ENCODE data around the gene WDR26. TPM values are rescaled to one million over a fixed set of nuclear protein-coding genes. Genes with fewer than 3 reads are reported as not detected.
"Not testable (repeated sequence)": the region's sequence is repeated elsewhere in the genome, so short reads cannot be mapped to it uniquely, and the experiment has no call there.

Gene WDR26
- polyA plus RNA-seq, 6 donors from 2014 or later, result 2.0 to 5.8 (median 4.9) TPM

GRCh38 chr1:224430511-224431113, 4.0 kb downstream of the WDR26 start:
- DNase-seq (peak; percentile 31), ATAC-seq (ENCODE audit: low read depth in 2 of 2) (no peak)
- no peaks in the 10 kb centered on the region for H3K27me3 Mint-ChIP-seq
- no peaks in the 10 kb centered on the region for H3K9me3 Mint-ChIP-seq
- H3K4me3 Mint-ChIP-seq, result peak overlapping the region in 7 of 8 donors; percentile 31 to 84 (median 55)
- H3K27ac Mint-ChIP-seq, result peak overlapping the region in 5 of 6 donors; percentile 71 to 93 (median 86)
- H3K36me3 Mint-ChIP-seq, result no peaks in the 10 kb centered on the region
- H3K4me1 Mint-ChIP-seq, result peaks cover 42 to 57% (median 51%) of the 10 kb centered on the region in 3 donors

- Mint-ChIP-seq H3K9me3 (no peaks in the 10 kb centered on the region), H3K4me3 (no peak overlapping the region), H3K4me1 (peaks cover 45 to 58% (median 51%) of the 10 kb centered on the region in 3 donors), H3K27ac (no peak overlapping the region), H3K27me3 (no peaks in the 10 kb centered on the region), H3K36me3 (no peaks in the 10 kb centered on the region)
- ATAC-seq (ENCODE audit: low read depth in 2 of 2), result no peak
- DNase-seq, result no peak
These were observed 4.8 kb downstream of the WDR26 start for GRCh38 chr1:224429616-224430326.

- H3K4me3 Mint-ChIP-seq, result peak overlapping the region in 2 of 8 donors; percentile 42 to 70
- DNase-seq; ATAC-seq (ENCODE audit: low read depth in 2 of 2); H3K27me3 Mint-ChIP-seq; H3K36me3 Mint-ChIP-seq; H3K9me3 Mint-ChIP-seq: not testable (repeated sequence)
- H3K27ac Mint-ChIP-seq, result peak overlapping the region in 2 of 6 donors; percentile 38 to 59
- peaks cover 47 to 60% (median 57%) of the 10 kb centered on the region in 3 donors for H3K4me1 Mint-ChIP-seq
These were observed 5.9 kb downstream of the WDR26 start for GRCh38 chr1:224428713-224429112.

GRCh38 chr1:224427346-224427745, 7.3 kb downstream of the WDR26 start:
- peak overlapping the region in 3 of 6 donors; percentile 28 to 38 (median 36) for H3K27ac Mint-ChIP-seq
- peaks cover 0 to under 1% of the 10 kb centered on the region in 2 donors for H3K36me3 Mint-ChIP-seq
- H3K4me3 Mint-ChIP-seq, result peak overlapping the region in 2 of 8 donors; percentile 15 to 16
- peaks cover 34 to 50% (median 46%) of the 10 kb centered on the region in 3 donors for H3K4me1 Mint-ChIP-seq
- DNase-seq, result no peak
- no peak for ATAC-seq (ENCODE audit: low read depth in 2 of 2)
- no peaks in the 10 kb centered on the region for H3K27me3 Mint-ChIP-seq
- no peaks in the 10 kb centered on the region for H3K9me3 Mint-ChIP-seq

- H3K36me3 Mint-ChIP-seq; H3K27ac Mint-ChIP-seq; ATAC-seq (ENCODE audit: low read depth in 2 of 2); H3K4me3 Mint-ChIP-seq; H3K27me3 Mint-ChIP-seq; H3K9me3 Mint-ChIP-seq; DNase-seq: not testable (repeated sequence)
- peaks cover 29 to 45% (median 43%) of the 10 kb centered on the region in 3 donors for H3K4me1 Mint-ChIP-seq
These were observed 7.7 kb downstream of the WDR26 start for GRCh38 chr1:224426869-224427268.

- Mint-ChIP-seq H3K27ac (peak overlapping the region in 3 of 6 donors; percentile 8 to 79 (median 22)), H3K9me3 (no peaks in the 10 kb centered on the region), H3K4me1 (peaks cover 20 to 35% (median 34%) of the 10 kb centered on the region in 3 donors), H3K4me3 (peak overlapping the region in 3 of 8 donors; percentile 12 to 61 (median 60)), H3K36me3 (peaks cover 7 to 8% of the 10 kb centered on the region in 2 donors), H3K27me3 (no peaks in the 10 kb centered on the region)
- ATAC-seq (ENCODE audit: low read depth in 2 of 2), result no peak
- no peak for DNase-seq
These were observed 9.2 kb downstream of the WDR26 start for GRCh38 chr1:224425279-224425884.

GRCh38 chr1:224420106-224420505, 14.5 kb downstream of the WDR26 start:
- Mint-ChIP-seq H3K4me1 (peaks cover 12 to 16% (median 12%) of the 10 kb centered on the region in 3 donors), H3K4me3 (no peak overlapping the region), H3K27me3 (no peaks in the 10 kb centered on the region), H3K36me3 (peaks cover 27 to 30% of the 10 kb centered on the region in 2 donors), H3K9me3 (no peaks in the 10 kb centered on the region), H3K27ac (no peak overlapping the region)
- DNase-seq, result no peak
- no peak for ATAC-seq (ENCODE audit: low read depth in 2 of 2)

GRCh38 chr1:224411766-224412165, 22.8 kb downstream of the WDR26 start:
- no peaks in the 10 kb centered on the region for H3K27me3 Mint-ChIP-seq

GRCh38 chr1:224408294-224408590, 26.4 kb downstream of the WDR26 start:
- Mint-ChIP-seq H3K4me3 (no peak overlapping the region), H3K9me3 (no peaks in the 10 kb centered on the region), H3K4me1 (peaks cover 0 to 10% (median 7%) of the 10 kb centered on the region in 3 donors), H3K27me3 (no peaks in the 10 kb centered on the region), H3K36me3 (peaks cover 0 to 10% of the 10 kb centered on the region in 2 donors), H3K27ac (peak overlapping the region in 1 of 6 donors; percentile 34)
- ATAC-seq (ENCODE audit: low read depth in 2 of 2) (no peak), DNase-seq (no peak)

More at GRCh38 chr1:224411766-224412165, 22.8 kb downstream of the WDR26 start:
- Mint-ChIP-seq H3K4me1 (peaks cover 0 to 4% (median 0%) of the 10 kb centered on the region in 3 donors), H3K4me3 (no peak overlapping the region), H3K36me3 (peaks cover 8 to 14% of the 10 kb centered on the region in 2 donors), H3K27ac (peak overlapping the region in 1 of 6 donors; percentile 58), H3K9me3 (no peaks in the 10 kb centered on the region)
- ATAC-seq (ENCODE audit: low read depth in 2 of 2), result no peak
- no peak for DNase-seq

GRCh38 chr1:224407571-224408293, 26.9 kb downstream of the WDR26 start:
- Mint-ChIP-seq H3K27me3 (no peaks in the 10 kb centered on the region), H3K4me3 (no peak overlapping the region), H3K9me3 (no peaks in the 10 kb centered on the region), H3K27ac (peak overlapping the region in 1 of 6 donors; percentile 34), H3K36me3 (peaks cover 0 to 10% of the 10 kb centered on the region in 2 donors), H3K4me1 (peaks cover 0 to 10% (median 7%) of the 10 kb centered on the region in 3 donors)
- no peak for DNase-seq
- ATAC-seq (ENCODE audit: low read depth in 2 of 2), result no peak

GRCh38 chr1:224406216-224406615, 28.4 kb downstream of the WDR26 start:
- Mint-ChIP-seq H3K27ac (peak overlapping the region in 1 of 6 donors; percentile 72), H3K9me3 (no peaks in the 10 kb centered on the region), H3K36me3 (peaks cover 0 to 10% of the 10 kb centered on the region in 2 donors), H3K27me3 (no peaks in the 10 kb centered on the region), H3K4me1 (peaks cover 0 to 10% (median 7%) of the 10 kb centered on the region in 3 donors), H3K4me3 (no peak overlapping the region)
- DNase-seq, result no peak
- ATAC-seq (ENCODE audit: low read depth in 2 of 2), result no peak

GRCh38 chr1:224405604-224405970, 29.0 kb downstream of the WDR26 start:
- Mint-ChIP-seq H3K4me1 (peaks cover 0 to 10% (median 7%) of the 10 kb centered on the region in 3 donors), H3K9me3 (no peaks in the 10 kb centered on the region), H3K27me3 (no peaks in the 10 kb centered on the region), H3K27ac (no peak overlapping the region), H3K36me3 (peaks cover 0 to 10% of the 10 kb centered on the region in 2 donors), H3K4me3 (no peak overlapping the region)
- DNase-seq (no peak), ATAC-seq (ENCODE audit: low read depth in 2 of 2) (no peak)

GRCh38 chr1:224404916-224405603, 29.5 kb downstream of the WDR26 start:
- no peak for ATAC-seq (ENCODE audit: low read depth in 2 of 2)
- no peak for DNase-seq
- no peaks in the 10 kb centered on the region for H3K9me3 Mint-ChIP-seq
- H3K36me3 Mint-ChIP-seq, result peaks cover 0 to 10% of the 10 kb centered on the region in 2 donors
- peaks cover 0 to 10% (median 7%) of the 10 kb centered on the region in 3 donors for H3K4me1 Mint-ChIP-seq
- no peaks in the 10 kb centered on the region for H3K27me3 Mint-ChIP-seq
- H3K4me3 Mint-ChIP-seq, result no peak overlapping the region
- H3K27ac Mint-ChIP-seq, result peak overlapping the region in 1 of 6 donors; percentile 9

Measured in naive B cell (primary cell).